Caco-2 (cell line): ENCODE data around the gene AMIGO2. TPM values are rescaled to one million over a fixed set of nuclear protein-coding genes. Genes with fewer than 3 reads are reported as not detected.

ENCODE experiments used
- BruUV-seq: library from RNA; stranded (reverse); fragments of 400-500 nt; replicated peaks from 2 replicates; lab custom pipeline; 2021; lab: Mats Ljungman, UMichigan
- CTCF ChIA-PET: fragments of 300-600 bp; sonication (Branson Sonifier 250); formaldehyde crosslinking; loops from one replicate; lab custom pipeline; 2022; ENCODE audit warnings: antibody characterized with exemption; lab: Charles Lee
- POLR2A ChIA-PET: fragments of 300-600 bp; sonication (Branson Sonifier 250); formaldehyde crosslinking; loops from one replicate; lab custom pipeline; 2022; ENCODE audit warnings: antibody characterized with exemption; lab: Charles Lee
- DNase-seq, 2 experiments: peaks; one replicate each; pipeline versions ENCODE4 v3.0.0 to v3.0.0-alpha.2; 2020 to 2022
- H3K27me3 ChIP-seq: replicated peaks from 2 replicates; pipeline ENCODE4 v1.6.0; 2011; ENCODE audit warnings: low read length; ENCODE audit not compliant: control insufficient read depth, insufficient read depth
- H3K36me3 ChIP-seq: 2 replicates; pipeline ENCODE4 v1.5.1; 2011; ENCODE audit warnings: low read length; ENCODE audit not compliant: control insufficient read depth, insufficient read depth
- H3K4me1 ChIP-seq: fragments of 250-450 bp; sonication (Bioruptor Pico); 2 replicates; pipeline ENCODE4 v1.5.1; 2020; ENCODE audit warnings: mild to moderate bottlenecking
- H3K4me3 ChIP-seq: 2 replicates; pipeline ENCODE4 v1.5.1; 2011; ENCODE audit warnings: low read depth, mild to moderate bottlenecking, control low read depth, low read length
- H3K9me3 ChIP-seq: fragments of 250-450 bp; sonication (Bioruptor Pico); 2 replicates; pipeline ENCODE4 v1.5.1; 2020; ENCODE audit warnings: mild to moderate bottlenecking, moderate library complexity
- H3K27ac Mint-ChIP-seq: one replicate; pipeline ENCODE4 v1.8.0; 2022; ENCODE audit warnings: mixed read lengths; ENCODE audit not compliant: unreplicated experiment
- H3K27me3 Mint-ChIP-seq: one replicate; pipeline ENCODE4 v1.8.0; 2022; ENCODE audit warnings: mixed read lengths; ENCODE audit not compliant: insufficient read depth, unreplicated experiment
- H3K36me3 Mint-ChIP-seq: one replicate; pipeline ENCODE4 v1.8.0; 2022; ENCODE audit warnings: mild to moderate bottlenecking, mixed read lengths; ENCODE audit not compliant: insufficient read depth, unreplicated experiment
- H3K4me1 Mint-ChIP-seq: one replicate; pipeline ENCODE4 v1.8.0; 2022; ENCODE audit warnings: low read depth, mixed read lengths; ENCODE audit not compliant: unreplicated experiment
- H3K4me3 Mint-ChIP-seq: one replicate; pipeline ENCODE4 v1.8.0; 2022; ENCODE audit warnings: mild to moderate bottlenecking, moderate library complexity, mixed read lengths; ENCODE audit not compliant: unreplicated experiment
- H3K9me3 Mint-ChIP-seq: one replicate; pipeline ENCODE4 v1.8.0; 2022; ENCODE audit warnings: mixed read lengths; ENCODE audit not compliant: unreplicated experiment
- intact Hi-C: fragments of 100-400 bp; cut with micrococcal nuclease; formaldehyde crosslinking; loops from one replicate; pipeline ENCODE4 v1.10.0; 2022; ENCODE audit not compliant: unreplicated experiment
- total RNA-seq: library from RNA; stranded (reverse); gene quantifications from 2 replicates; pipeline ENCODE4 v1.2.3, GENCODE V29; 2022
- TF ChIP-seq, protein P1 (sequence below), 2 experiments: fragments of 200-600 bp in 1 of 2; IDR thresholded peaks; 1 replicate in 1 of 2; 2 replicates in 1 of 2; pipeline versions ENCODE4 v1.5.1 to v1.8.0; 2011 to 2022; ENCODE audit warnings: antibody characterized with exemption in 1 of 2, control low read depth in 1 of 2, inconsistent platforms in 1 of 2, low read depth in 1 of 2, low read length in 1 of 2, mild to moderate bottlenecking in 1 of 2, moderate library complexity in 1 of 2; ENCODE audit not compliant: insufficient read depth in 1 of 2, severe bottlenecking in 1 of 2, unreplicated experiment in 1 of 2

Gene AMIGO2
- total RNA-seq, 1 experiment from 2014 or later, result 1.6 TPM

DNA sequence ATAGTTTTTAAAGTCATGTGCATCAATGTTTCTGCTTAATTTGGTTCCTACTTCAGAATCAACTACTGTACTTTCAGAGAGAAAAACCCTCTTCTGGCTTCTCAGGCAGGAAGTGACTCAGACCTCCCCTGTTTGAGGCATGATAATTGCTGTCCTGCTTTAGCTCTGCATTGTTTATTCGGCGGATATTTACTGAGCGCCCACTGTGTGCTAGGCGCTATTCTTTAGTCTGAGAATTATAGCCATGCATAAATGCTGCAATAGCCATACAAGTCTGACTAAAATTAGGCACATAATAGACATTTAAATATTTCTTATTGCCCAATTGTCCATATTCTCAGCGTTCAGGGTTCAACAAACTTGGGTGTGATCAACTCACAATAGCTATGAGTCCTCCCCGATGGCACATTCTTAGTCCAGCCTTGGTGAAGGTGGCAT is 6.1 kb upstream of the AMIGO2 start:
- Histone ChIP-seq H3K4me3 (no peak overlapping the region), H3K27me3 (no peaks in the 10 kb centered on the region), H3K4me1 (peaks cover 12% of the 10 kb centered on the region; the same call in 1 of the 2 replicates), H3K9me3 (no peaks in the 10 kb centered on the region), H3K36me3 (no peaks in the 10 kb centered on the region)
- Mint-ChIP-seq H3K4me1 (peaks cover 22% of the 10 kb centered on the region), H3K9me3 (no peaks in the 10 kb centered on the region), H3K36me3 (no peaks in the 10 kb centered on the region), H3K27ac (no peak overlapping the region), H3K27me3 (no peaks in the 10 kb centered on the region), H3K4me3 (no peak overlapping the region)
- no peak for DNase-seq
- intact Hi-C loops, result loop anchor here (5.0 kb wide), 1 partner anchor 46 kb away; no protein-coding TSS in a partner anchor
- TF ChIP-seq, protein P1, sequence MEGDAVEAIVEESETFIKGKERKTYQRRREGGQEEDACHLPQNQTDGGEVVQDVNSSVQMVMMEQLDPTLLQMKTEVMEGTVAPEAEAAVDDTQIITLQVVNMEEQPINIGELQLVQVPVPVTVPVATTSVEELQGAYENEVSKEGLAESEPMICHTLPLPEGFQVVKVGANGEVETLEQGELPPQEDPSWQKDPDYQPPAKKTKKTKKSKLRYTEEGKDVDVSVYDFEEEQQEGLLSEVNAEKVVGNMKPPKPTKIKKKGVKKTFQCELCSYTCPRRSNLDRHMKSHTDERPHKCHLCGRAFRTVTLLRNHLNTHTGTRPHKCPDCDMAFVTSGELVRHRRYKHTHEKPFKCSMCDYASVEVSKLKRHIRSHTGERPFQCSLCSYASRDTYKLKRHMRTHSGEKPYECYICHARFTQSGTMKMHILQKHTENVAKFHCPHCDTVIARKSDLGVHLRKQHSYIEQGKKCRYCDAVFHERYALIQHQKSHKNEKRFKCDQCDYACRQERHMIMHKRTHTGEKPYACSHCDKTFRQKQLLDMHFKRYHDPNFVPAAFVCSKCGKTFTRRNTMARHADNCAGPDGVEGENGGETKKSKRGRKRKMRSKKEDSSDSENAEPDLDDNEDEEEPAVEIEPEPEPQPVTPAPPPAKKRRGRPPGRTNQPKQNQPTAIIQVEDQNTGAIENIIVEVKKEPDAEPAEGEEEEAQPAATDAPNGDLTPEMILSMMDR (IDR thresholded peaks at IDR 0.05; ENCODE audit: insufficient read depth in 1 of 2, low read depth in 1 of 2, low read length in 1 of 2, severe bottlenecking in 1 of 2, unreplicated experiment in 1 of 2), result no peak
- CTCF ChIA-PET, result no interaction called here
- POLR2A ChIA-PET, result no interaction called here
- no TSS peak for BruUV-seq

GRCh38 chr12:47084172-47084571 is 4.4 kb upstream of the AMIGO2 start:
- intact Hi-C loops, result no loop called here
- Mint-ChIP-seq H3K27ac (no peak overlapping the region), H3K4me3 (no peak overlapping the region), H3K27me3 (peaks cover 2% of the 10 kb centered on the region), H3K4me1 (peaks cover 32% of the 10 kb centered on the region), H3K9me3 (no peaks in the 10 kb centered on the region), H3K36me3 (no peaks in the 10 kb centered on the region)
- no peaks in the 10 kb centered on the region for H3K27me3 ChIP-seq
- no peak for DNase-seq
- H3K9me3 ChIP-seq, result no peaks in the 10 kb centered on the region
- H3K4me1 ChIP-seq, result peaks cover 12% of the 10 kb centered on the region; the same call in 1 of the 2 replicates
- TF ChIP-seq, protein P1 (IDR thresholded peaks at IDR 0.05; ENCODE audit: insufficient read depth in 1 of 2, low read depth in 1 of 2, low read length in 1 of 2, severe bottlenecking in 1 of 2, unreplicated experiment in 1 of 2), result no peak
- H3K36me3 ChIP-seq, result no peaks in the 10 kb centered on the region
- H3K4me3 ChIP-seq, result no peak overlapping the region
- ChIA-PET CTCF (no interaction called here), POLR2A (no interaction called here)
- no TSS peak for BruUV-seq

GRCh38 chr12:47082796-47083621 is 3.2 kb upstream of the AMIGO2 start:
- intact Hi-C loops, result no loop called here
- H3K36me3 Mint-ChIP-seq, result no peaks in the 10 kb centered on the region
- CTCF ChIA-PET, result interaction anchor here (0.8 to 1.0 kb wide), 3 partner anchors 12 to 50 kb away, joined by 3 to 4 read pairs (median 3); no protein-coding TSS in a partner anchor
- Histone ChIP-seq H3K4me1 (peaks cover 10% of the 10 kb centered on the region; the same call in 1 of the 2 replicates), H3K9me3 (no peaks in the 10 kb centered on the region), H3K36me3 (no peaks in the 10 kb centered on the region), H3K27me3 (no peaks in the 10 kb centered on the region; the same call in 1 of the 2 replicates), H3K4me3 (no peak overlapping the region)
- H3K27me3 Mint-ChIP-seq, result peaks cover 4% of the 10 kb centered on the region
- no peak overlapping the region for H3K27ac Mint-ChIP-seq
- BruUV-seq, result no TSS peak
- H3K9me3 Mint-ChIP-seq, result no peaks in the 10 kb centered on the region
- peaks cover 35% of the 10 kb centered on the region for H3K4me1 Mint-ChIP-seq
- no peak overlapping the region for H3K4me3 Mint-ChIP-seq
- DNase-seq, result peak in 1 of 2 experiments; percentile 40
- POLR2A ChIA-PET, result no interaction called here
- TF ChIP-seq, protein P1 (IDR thresholded peaks at IDR 0.05; ENCODE audit: insufficient read depth in 1 of 2, low read depth in 1 of 2, low read length in 1 of 2, severe bottlenecking in 1 of 2, unreplicated experiment in 1 of 2), result no peak
